Sigmoid colon (tissue), 7 donors: ENCODE measurements around the gene PRRT1. TPM values are rescaled to one million over a fixed set of nuclear protein-coding genes. Genes with fewer than 3 reads are reported as not detected.

Experiments
- DNase-seq: peaks from one replicate; pipeline ENCODE4 v3.0.0-alpha.2; 2019
- H3K27ac ChIP-seq, 4 donors: fragments of 200-600 bp; sonication (generic); one replicate each; pipeline ENCODE4 v1.5.1; 2016 to 2019; ENCODE audit warnings: mild to moderate bottlenecking in 1 of 4
- H3K27me3 ChIP-seq, 3 donors: fragments of 200-600 bp; sonication (generic); one replicate each; pipeline ENCODE4 v1.5.1; 2019; ENCODE audit warnings: mild to moderate bottlenecking in 1 of 3
- H3K36me3 ChIP-seq, 4 donors: fragments of 200-600 bp; sonication (generic); one replicate each; pipeline ENCODE4 v1.5.1; 2016 to 2019
- H3K4me1 ChIP-seq, 4 donors: fragments of 200-600 bp; sonication (generic); one replicate each; pipeline ENCODE4 v1.5.1; 2017 to 2019
- H3K4me3 ChIP-seq, 4 donors: fragments of 200-600 bp; sonication (generic); one replicate each; pipeline ENCODE4 v1.5.1; 2017 to 2019; ENCODE audit warnings: mild to moderate bottlenecking in 2 of 4, moderate library complexity in 1 of 4
- H3K9me3 ChIP-seq, 4 donors: fragments of 200-600 bp in 3 of 4; sonication (generic) in 3 of 4; one replicate each; pipeline versions ENCODE4 v1.5.1 to v1.6.1; 2013 to 2019
- EP300 ChIP-seq, 4 donors: sonication (generic); formaldehyde crosslinking; IDR thresholded peaks; one replicate each; pipeline ENCODE4 v1.6.1; 2017; ENCODE audit warnings: antibody characterized with exemption in 4 of 4
- POLR2A ChIP-seq, 2 donors: fragments of 450-650 bp; IDR thresholded peaks; one replicate each; pipeline ENCODE4 v1.6.1; 2016; ENCODE audit warnings: antibody characterized with exemption in 2 of 2, mild to moderate bottlenecking in 2 of 2, moderate library complexity in 2 of 2
- POLR2AphosphoS5 ChIP-seq, 4 donors: sonication (generic); formaldehyde crosslinking; IDR thresholded peaks; one replicate each; pipeline ENCODE4 v1.6.1; 2017; ENCODE audit warnings: antibody characterized with exemption in 4 of 4
- WGBS, 2 donors: extraction: QIAGEN DNeasy Blood & Tissue Kit; methylation state at CpG; one replicate each; pipeline ENCODE4 v1.1.7; 2013; 5-methylcytosine and 5-hydroxymethylcytosine counted together
- intact Hi-C: fragments of 100-400 bp; cut with DNase I; formaldehyde crosslinking; loops from one replicate; pipeline ENCODE4 v1.15.1; 2023
- polyA plus RNA-seq, 3 donors: library from polyadenylated mRNA; stranded (reverse); fragments of 200-250 nt; gene quantifications; one replicate each; pipeline ENCODE4 v1.2.3, GENCODE V29; 2013
- total RNA-seq, 4 donors: library from RNA; depleted of rRNA; stranded (reverse); fragments of >200 nt; gene quantifications; one replicate each; pipeline ENCODE4 v1.1.0, GENCODE V29; 2016
- TF ChIP-seq, protein P1 (sequence below), 4 experiments: fragments of 450-650 bp in 3 of 4; fragments of 200-600 bp in 1 of 4; IDR thresholded peaks; one replicate each; pipeline ENCODE4 v1.5.1; 2016 to 2019; ENCODE audit warnings: antibody characterized with exemption in 4 of 4, mild to moderate bottlenecking in 3 of 4, moderate library complexity in 2 of 4
- donor health status: healthy with polysubstance abuse.
- donor health status: Bipolar disorder and iron deficiency.
- donor health status: healthy.

PRRT1 gene
- total and polyA plus RNA-seq, 7 donors = 0.46 to 6.1 (median 2.5) TPM

DNA sequence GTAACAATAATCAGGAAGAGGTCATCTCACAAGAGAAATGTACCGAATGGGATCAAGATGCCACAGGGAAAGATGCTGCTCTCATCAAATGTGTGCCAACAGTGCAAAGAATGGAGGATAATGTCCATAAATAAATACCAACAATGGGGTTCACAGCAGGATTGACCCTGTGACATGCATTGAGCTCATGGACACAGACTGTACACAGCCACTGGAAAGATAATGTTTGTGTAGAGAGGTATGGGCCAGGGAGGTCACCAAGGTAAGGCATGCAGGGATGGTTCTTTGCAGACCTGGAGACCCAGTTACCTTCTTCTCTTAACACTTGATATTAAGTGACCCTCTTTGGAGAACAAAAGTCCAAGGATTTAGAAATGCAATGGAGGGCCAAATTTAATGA is 22.7 kb upstream of the PRRT1 start:
- peaks cover 0 to 48% (median 35%) of the 10 kb centered on the region in 4 donors for H3K4me1 ChIP-seq
- no peak overlapping the region for H3K4me3 ChIP-seq
- 93 to 94% methylated on average over 1 of the region's 1 CpG for WGBS, 2 donors
- no peak for TF ChIP-seq POLR2A (IDR thresholded peaks at IDR 0.05)
- TF ChIP-seq EP300 (IDR thresholded peaks at IDR 0.05) = no peak
- TF ChIP-seq, protein P1, sequence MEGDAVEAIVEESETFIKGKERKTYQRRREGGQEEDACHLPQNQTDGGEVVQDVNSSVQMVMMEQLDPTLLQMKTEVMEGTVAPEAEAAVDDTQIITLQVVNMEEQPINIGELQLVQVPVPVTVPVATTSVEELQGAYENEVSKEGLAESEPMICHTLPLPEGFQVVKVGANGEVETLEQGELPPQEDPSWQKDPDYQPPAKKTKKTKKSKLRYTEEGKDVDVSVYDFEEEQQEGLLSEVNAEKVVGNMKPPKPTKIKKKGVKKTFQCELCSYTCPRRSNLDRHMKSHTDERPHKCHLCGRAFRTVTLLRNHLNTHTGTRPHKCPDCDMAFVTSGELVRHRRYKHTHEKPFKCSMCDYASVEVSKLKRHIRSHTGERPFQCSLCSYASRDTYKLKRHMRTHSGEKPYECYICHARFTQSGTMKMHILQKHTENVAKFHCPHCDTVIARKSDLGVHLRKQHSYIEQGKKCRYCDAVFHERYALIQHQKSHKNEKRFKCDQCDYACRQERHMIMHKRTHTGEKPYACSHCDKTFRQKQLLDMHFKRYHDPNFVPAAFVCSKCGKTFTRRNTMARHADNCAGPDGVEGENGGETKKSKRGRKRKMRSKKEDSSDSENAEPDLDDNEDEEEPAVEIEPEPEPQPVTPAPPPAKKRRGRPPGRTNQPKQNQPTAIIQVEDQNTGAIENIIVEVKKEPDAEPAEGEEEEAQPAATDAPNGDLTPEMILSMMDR (IDR thresholded peaks at IDR 0.05) = no peak
- TF ChIP-seq POLR2AphosphoS5 (IDR thresholded peaks at IDR 0.05) = no peak
- peaks cover 0 to 20% (median 13%) of the 10 kb centered on the region in 4 donors for H3K36me3 ChIP-seq
- peak overlapping the region in 1 of 4 donors; percentile 96 for H3K27ac ChIP-seq
- no peak for DNase-seq
- H3K9me3 ChIP-seq = no peaks in the 10 kb centered on the region
- no peaks in the 10 kb centered on the region for H3K27me3 ChIP-seq
- intact Hi-C loops = loop anchor here (10.0 kb wide), 1 partner anchor 350 kb away; the partner anchor contains the start of gene HSPA1B

DNA sequence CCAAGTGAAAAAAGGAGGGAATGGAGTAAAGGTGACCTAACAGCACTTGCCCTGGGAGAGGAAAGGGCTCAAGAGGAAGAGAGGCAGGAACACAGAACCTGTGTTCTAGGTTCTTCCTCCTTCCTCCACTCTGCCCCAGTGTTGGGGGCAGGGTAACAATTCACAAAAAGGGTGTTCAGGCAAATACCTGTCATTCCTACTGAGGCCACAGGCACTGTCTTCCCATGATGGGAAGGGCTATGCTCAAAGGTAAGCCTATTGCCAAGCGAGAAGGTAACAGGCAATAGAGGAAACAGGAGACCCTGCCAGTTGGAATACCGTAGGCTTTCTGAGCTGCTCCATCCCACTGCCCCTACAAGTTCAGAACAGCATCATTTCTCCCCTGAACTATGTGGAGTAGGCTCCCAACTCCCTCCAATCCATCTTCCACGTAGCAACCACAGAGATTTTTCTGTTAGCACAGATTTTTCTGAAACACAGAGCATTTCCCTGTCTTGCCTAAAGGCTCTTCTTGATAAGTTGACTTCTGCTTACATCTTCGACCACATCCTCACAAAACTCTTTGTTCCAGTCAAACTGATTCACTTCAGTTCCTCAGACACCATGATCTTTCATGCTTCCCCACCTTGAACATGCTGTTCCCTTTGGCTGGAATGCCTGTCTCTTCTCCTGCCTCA is 21.4 kb upstream of the PRRT1 start:
- no peak for DNase-seq
- 72 to 86% methylated on average over 4 of the region's 4 CpGs for WGBS, 2 donors
- no peak overlapping the region for H3K4me3 ChIP-seq
- no peaks in the 10 kb centered on the region for H3K27me3 ChIP-seq
- H3K36me3 ChIP-seq = peaks cover 7 to 32% (median 18%) of the 10 kb centered on the region in 4 donors
- H3K27ac ChIP-seq = peak overlapping the region in 1 of 4 donors; percentile 15
- TF ChIP-seq POLR2AphosphoS5 (IDR thresholded peaks at IDR 0.05) = no peak
- TF ChIP-seq, protein P1 (IDR thresholded peaks at IDR 0.05) = no peak
- TF ChIP-seq EP300 (IDR thresholded peaks at IDR 0.05) = no peak
- no peak for TF ChIP-seq POLR2A (IDR thresholded peaks at IDR 0.05)
- no peaks in the 10 kb centered on the region for H3K9me3 ChIP-seq
- H3K4me1 ChIP-seq = peaks cover 0 to 40% (median 28%) of the 10 kb centered on the region in 4 donors
- intact Hi-C loops = loop anchor here (10.0 kb wide), 1 partner anchor 348 kb away; the partner anchor contains the start of gene HSPA1B

GRCh38 chr6:32171234-32171633 is 19.5 kb upstream of the PRRT1 start:
- Histone ChIP-seq H3K9me3 (no peaks in the 10 kb centered on the region), H3K36me3 (peaks cover 22 to 51% (median 26%) of the 10 kb centered on the region in 4 donors), H3K4me1 (peaks cover 0 to 32% (median 18%) of the 10 kb centered on the region in 4 donors), H3K27ac (no peak overlapping the region), H3K27me3 (no peaks in the 10 kb centered on the region), H3K4me3 (no peak overlapping the region)
- TF ChIP-seq POLR2A (IDR thresholded peaks at IDR 0.05) (no peak), EP300 (IDR thresholded peaks at IDR 0.05) (no peak), POLR2AphosphoS5 (IDR thresholded peaks at IDR 0.05) (no peak)
- TF ChIP-seq, protein P1 (IDR thresholded peaks at IDR 0.05) = no peak
- intact Hi-C loops = loop anchor here (10.0 kb wide), 1 partner anchor 346 kb away; the partner anchor contains the start of gene HSPA1B
- 96 to 97% methylated on average over 6 of the region's 6 CpGs for WGBS, 2 donors
- no peak for DNase-seq

DNA sequence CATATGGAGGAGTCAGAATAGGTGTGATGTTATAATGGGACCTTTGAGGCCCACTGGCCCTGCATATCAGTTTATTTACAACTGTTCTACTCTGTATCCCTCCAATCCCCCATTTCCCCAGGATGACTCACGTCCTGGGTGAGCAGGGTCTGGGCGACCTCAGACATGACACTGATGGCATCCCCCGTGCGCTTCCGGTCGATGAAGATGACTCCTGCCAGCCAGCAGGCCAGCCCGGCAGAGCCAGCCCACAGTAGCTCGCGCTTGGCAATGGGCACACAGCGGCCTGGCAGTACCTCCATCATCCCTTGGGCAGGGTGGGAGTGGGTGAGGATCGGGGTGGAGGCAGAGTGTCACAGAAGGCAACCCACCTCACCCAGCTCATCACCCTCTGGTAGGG is 18.6 kb upstream of the PRRT1 start:
- TF ChIP-seq, protein P1 (IDR thresholded peaks at IDR 0.05) = no peak
- TF ChIP-seq EP300 (IDR thresholded peaks at IDR 0.05) (no peak), POLR2A (IDR thresholded peaks at IDR 0.05) (no peak), POLR2AphosphoS5 (IDR thresholded peaks at IDR 0.05) (no peak)
- no peak for DNase-seq
- no peaks in the 10 kb centered on the region for H3K27me3 ChIP-seq
- WGBS, 2 donors = 94 to 96% methylated on average over 11 of the region's 11 CpGs
- peaks cover 27 to 61% (median 29%) of the 10 kb centered on the region in 4 donors for H3K36me3 ChIP-seq
- intact Hi-C loops = loop anchor here (10.0 kb wide), 1 partner anchor 345 kb away; the partner anchor contains the start of gene HSPA1B
- no peak overlapping the region for H3K27ac ChIP-seq
- H3K4me3 ChIP-seq = no peak overlapping the region
- H3K4me1 ChIP-seq = peaks cover 0 to 31% (median 13%) of the 10 kb centered on the region in 4 donors
- H3K9me3 ChIP-seq = no peaks in the 10 kb centered on the region
